Heart right ventricle (tissue), 16 donors: ENCODE results near the gene RTEL1. TPM values are rescaled to one million over a fixed set of nuclear protein-coding genes. Genes with fewer than 3 reads are reported as not detected.
"Not testable (repeated sequence)": the region's sequence is repeated elsewhere in the genome, so short reads cannot be mapped to it uniquely, and the experiment has no call there.

Experiments
- ATAC-seq, 8 donors: fragments of 200-7000 bp; cut with Tn5 transposase; one replicate each; pipeline ENCODE4 v1.9.1; 2020; ENCODE audit warnings: mild to moderate bottlenecking in 8 of 8, moderate library complexity in 8 of 8, moderate number of reproducible peaks in 1 of 8
- DNase-seq, 2 donors: peaks; one replicate each; pipeline ENCODE4 v3.0.0-alpha.2; 2020
- H3K27ac ChIP-seq, 10 donors: fragments of 200-600 bp; sonication (generic) in 2 of 10; one replicate each; pipeline versions ENCODE4 v1.5.0 to v1.8.0; 2020 to 2022; ENCODE audit warnings: mild to moderate bottlenecking in 3 of 10
- H3K27me3 ChIP-seq, 7 donors: fragments of 200-600 bp; one replicate each; pipeline ENCODE4 v1.8.0; 2021 to 2022; ENCODE audit warnings: mild to moderate bottlenecking in 2 of 7
- H3K36me3 ChIP-seq, 9 donors: fragments of 200-600 bp; sonication (generic) in 1 of 9; one replicate each; pipeline versions ENCODE4 v1.5.0 to v1.8.0; 2020 to 2022; ENCODE audit warnings: mild to moderate bottlenecking in 2 of 9
- H3K4me1 ChIP-seq, 9 donors: fragments of 200-600 bp; sonication (generic) in 1 of 9; one replicate each; pipeline versions ENCODE4 v1.5.0 to v1.8.0; 2020 to 2022; ENCODE audit warnings: mild to moderate bottlenecking in 4 of 9
- H3K4me3 ChIP-seq, 10 donors: fragments of 200-600 bp; sonication (generic) in 2 of 10; one replicate each; pipeline versions ENCODE4 v1.5.0 to v1.8.0; 2020 to 2022; ENCODE audit warnings: mild to moderate bottlenecking in 7 of 10, moderate library complexity in 2 of 10
- H3K9me3 ChIP-seq, 11 donors: fragments of 200-600 bp in 10 of 11; sonication (generic) in 2 of 11; one replicate each; pipeline versions ENCODE4 v1.5.0 to v1.8.0; 2013 to 2022; ENCODE audit warnings: mild to moderate bottlenecking in 2 of 11, control low read depth in 1 of 11, moderate library complexity in 1 of 11
- WGBS, 2 donors: extraction: QIAGEN DNeasy Blood & Tissue Kit; methylation state at CpG; one replicate each; pipeline ENCODE4 v1.1.7; 2013; ENCODE audit warnings: inconsistent platforms in 1 of 2; 5-methylcytosine and 5-hydroxymethylcytosine counted together
- intact Hi-C, 10 donors: fragments of 100-400 bp; cut with DNase I; formaldehyde crosslinking; loops; one replicate each; pipeline versions ENCODE4 v1.11.1 to v1.14.2; 2022
- polyA plus RNA-seq, 2 donors: library from polyadenylated mRNA; stranded (reverse); fragments of 200-250 nt; gene quantifications; one replicate each; pipeline ENCODE4 v1.2.3, GENCODE V29; 2013
- total RNA-seq, 10 donors: library from RNA; stranded (reverse); fragmentation: NEBNext Ultra II Directional in 3 of 10; extraction: Animal tissue kit (Norgen Biotek cat#: 25700) in 3 of 10; gene quantifications; one replicate each; pipeline versions ENCODE4 v1.2.1 to v1.2.4, GENCODE V29; 2021 to 2023
- TF ChIP-seq, protein P1 (sequence below), 9 donors: fragments of 200-600 bp; sonication (generic) in 2 of 9; IDR thresholded peaks; one replicate each; pipeline versions ENCODE4 v1.5.0 to v1.8.0; 2021 to 2022; ENCODE audit warnings: antibody characterized with exemption in 9 of 9, mild to moderate bottlenecking in 5 of 9, moderate library complexity in 1 of 9
- donor health status: Arrhythmogenic right ventricular cardiomyopathy.
- donor health status: ischemic (EF 13 %, LVEDD 7.1; RV severe dilation, severe dysfunction).
- donor health status: healthy with polysubstance abuse.
- donor health status: DM: no; HTN: yes; CAD: no.
- donor health status: DM: no; HTN: no; CAD: no.
- donor health status: ischemic (EF 25% LVEDD 6.9; RV normal size, moderate dysfunction).
- donor health status: ischemic (EF 25% LVEDD 5.7; RV mildly dilated, moderate dysfunction).
- donor health status: healthy.
- donor health status: DM: yes; HTN: yes; CAD: no.
- donor health status: Ischemic cardiomyopathy.
- donor health status: ischemic (EF 35%, LVEDD 5.7; RV mildly dilated, moderate dysfunction).
- donor health status: nonischemic (EF 11% LVEDD 7.7; RV severe dilation, severe dysfunction).
- donor health status: DM: yes; HTN: yes; CAD: no.
- donor health status: PGD.
- donor health status: ischemic (EF 29% LVEDD 5.4; RV normal size, mild dysfunction).
- donor health status: nonischemic (EF 23%, LVEDD 6.1; RV moderate dilation, normal function).

RTEL1 gene
- total and polyA plus RNA-seq, 12 donors: 5.3 to 18.8 (median 10.3) TPM

DNA sequence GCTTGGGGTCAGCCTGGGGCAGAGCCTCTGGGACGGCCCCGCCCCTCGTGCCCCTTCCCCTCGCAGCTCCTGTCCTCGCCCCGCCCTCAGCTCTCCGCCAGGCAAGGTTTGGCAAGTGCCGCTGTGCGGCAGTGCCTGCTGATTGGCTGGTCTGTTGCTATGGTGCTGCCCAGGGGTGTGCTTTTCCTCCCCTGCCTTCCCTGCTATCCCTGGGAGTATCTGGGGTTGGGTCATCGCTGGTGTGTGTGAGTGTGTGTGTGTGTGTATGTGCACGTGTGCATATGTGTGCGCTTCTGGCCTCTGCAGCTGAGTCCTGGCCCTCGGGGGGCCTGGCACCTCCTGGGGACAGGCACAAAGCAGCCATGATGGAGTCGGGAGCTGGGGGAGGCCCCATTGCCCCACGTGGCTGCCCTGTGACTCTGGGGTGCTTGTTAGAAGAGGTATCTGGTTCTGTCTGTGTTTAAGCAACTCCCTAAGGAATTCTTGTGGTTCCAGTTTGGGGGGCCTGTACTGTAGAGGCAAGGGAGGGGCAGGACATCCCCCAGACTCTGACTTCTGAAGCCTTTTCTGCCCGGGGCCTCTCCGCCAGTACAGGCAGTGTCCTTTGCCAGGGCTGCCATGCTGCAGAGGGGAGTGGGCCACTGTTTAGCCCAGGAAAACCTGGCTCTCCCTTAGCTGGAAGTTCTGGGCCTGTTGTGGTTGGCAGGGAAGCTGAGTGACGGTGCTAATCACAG is 6.9 kb downstream of the RTEL1 start:
- no peaks in the 10 kb centered on the region for H3K9me3 ChIP-seq
- TF ChIP-seq, protein P1, sequence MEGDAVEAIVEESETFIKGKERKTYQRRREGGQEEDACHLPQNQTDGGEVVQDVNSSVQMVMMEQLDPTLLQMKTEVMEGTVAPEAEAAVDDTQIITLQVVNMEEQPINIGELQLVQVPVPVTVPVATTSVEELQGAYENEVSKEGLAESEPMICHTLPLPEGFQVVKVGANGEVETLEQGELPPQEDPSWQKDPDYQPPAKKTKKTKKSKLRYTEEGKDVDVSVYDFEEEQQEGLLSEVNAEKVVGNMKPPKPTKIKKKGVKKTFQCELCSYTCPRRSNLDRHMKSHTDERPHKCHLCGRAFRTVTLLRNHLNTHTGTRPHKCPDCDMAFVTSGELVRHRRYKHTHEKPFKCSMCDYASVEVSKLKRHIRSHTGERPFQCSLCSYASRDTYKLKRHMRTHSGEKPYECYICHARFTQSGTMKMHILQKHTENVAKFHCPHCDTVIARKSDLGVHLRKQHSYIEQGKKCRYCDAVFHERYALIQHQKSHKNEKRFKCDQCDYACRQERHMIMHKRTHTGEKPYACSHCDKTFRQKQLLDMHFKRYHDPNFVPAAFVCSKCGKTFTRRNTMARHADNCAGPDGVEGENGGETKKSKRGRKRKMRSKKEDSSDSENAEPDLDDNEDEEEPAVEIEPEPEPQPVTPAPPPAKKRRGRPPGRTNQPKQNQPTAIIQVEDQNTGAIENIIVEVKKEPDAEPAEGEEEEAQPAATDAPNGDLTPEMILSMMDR (IDR thresholded peaks at IDR 0.05): no peak
- WGBS, 2 donors: 67 to 75% methylated on average over 18 of the region's 18 CpGs
- H3K27ac ChIP-seq: no peak overlapping the region
- H3K4me3 ChIP-seq: no peak overlapping the region
- peaks cover 0 to 89% (median 22%) of the 10 kb centered on the region in 9 donors for H3K36me3 ChIP-seq
- DNase-seq: no peak
- intact Hi-C loops: no loop called here
- no peaks in the 10 kb centered on the region for H3K27me3 ChIP-seq
- ATAC-seq: peak in 1 of 8 donors; percentile 23
- peaks cover 0 to 1% (median 0%) of the 10 kb centered on the region in 9 donors for H3K4me1 ChIP-seq

DNA sequence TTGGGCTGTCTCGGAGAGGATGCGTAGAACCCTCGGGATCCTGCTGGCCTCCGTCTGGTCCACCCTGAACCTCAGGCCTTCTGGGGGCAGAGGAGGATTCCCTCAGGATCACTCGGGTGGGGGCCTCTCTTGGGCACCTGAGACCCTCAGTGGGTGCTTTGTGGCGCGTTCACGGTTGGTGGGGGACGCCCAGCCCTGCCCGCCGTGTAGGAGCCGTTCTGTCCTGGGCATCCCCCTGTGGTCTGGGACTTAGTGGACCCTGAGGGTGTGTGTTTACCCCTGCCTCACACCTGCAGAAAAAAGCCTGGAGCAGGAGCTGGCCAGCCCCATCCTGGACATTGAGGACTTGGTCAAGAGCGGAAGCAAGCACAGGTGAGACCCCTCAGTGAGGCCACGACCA is 7.6 kb downstream of the RTEL1 start:
- Histone ChIP-seq H3K36me3 (peaks cover 0 to 87% (median 22%) of the 10 kb centered on the region in 9 donors), H3K27me3 (no peaks in the 10 kb centered on the region), H3K9me3 (no peaks in the 10 kb centered on the region), H3K27ac (no peak overlapping the region), H3K4me3 (no peak overlapping the region), H3K4me1 (no peaks in the 10 kb centered on the region)
- TF ChIP-seq, protein P1 (IDR thresholded peaks at IDR 0.05): no peak
- ATAC-seq (no peak), DNase-seq (no peak)
- intact Hi-C loops: no loop called here
- WGBS, 2 donors: 95 to 96% methylated on average over 14 of the region's 14 CpGs

DNA sequence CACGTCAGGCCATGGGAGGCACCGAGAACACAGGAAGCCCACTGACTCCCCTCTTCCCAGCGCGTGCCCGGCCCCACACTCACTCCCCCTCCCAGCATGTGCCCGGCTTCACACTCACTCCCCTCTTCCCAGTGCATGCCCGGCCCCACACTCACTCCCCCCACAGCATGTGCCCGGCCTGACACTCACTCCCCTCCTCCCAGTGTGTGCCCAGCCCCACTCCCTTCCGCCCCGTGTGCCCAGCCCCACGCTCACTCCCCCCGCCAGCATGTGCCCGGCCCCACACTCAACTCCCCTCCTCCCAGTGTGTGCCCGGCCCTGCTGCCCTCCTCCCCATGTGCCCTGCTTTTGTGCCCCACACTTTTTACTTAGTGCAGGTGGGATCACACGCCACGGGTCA is 9.7 kb downstream of the RTEL1 start:
- Histone ChIP-seq H3K4me3 (no peak overlapping the region), H3K27ac (no peak overlapping the region), H3K36me3 (peaks cover 0 to 83% (median 23%) of the 10 kb centered on the region in 9 donors), H3K27me3 (no peaks in the 10 kb centered on the region), H3K4me1 (no peaks in the 10 kb centered on the region), H3K9me3 (no peaks in the 10 kb centered on the region)
- intact Hi-C loops: no loop called here
- DNase-seq (no peak), ATAC-seq (no peak)
- 90 to 93% methylated on average over 16 of the region's 16 CpGs for WGBS, 2 donors
- TF ChIP-seq, protein P1 (IDR thresholded peaks at IDR 0.05): no peak

DNA sequence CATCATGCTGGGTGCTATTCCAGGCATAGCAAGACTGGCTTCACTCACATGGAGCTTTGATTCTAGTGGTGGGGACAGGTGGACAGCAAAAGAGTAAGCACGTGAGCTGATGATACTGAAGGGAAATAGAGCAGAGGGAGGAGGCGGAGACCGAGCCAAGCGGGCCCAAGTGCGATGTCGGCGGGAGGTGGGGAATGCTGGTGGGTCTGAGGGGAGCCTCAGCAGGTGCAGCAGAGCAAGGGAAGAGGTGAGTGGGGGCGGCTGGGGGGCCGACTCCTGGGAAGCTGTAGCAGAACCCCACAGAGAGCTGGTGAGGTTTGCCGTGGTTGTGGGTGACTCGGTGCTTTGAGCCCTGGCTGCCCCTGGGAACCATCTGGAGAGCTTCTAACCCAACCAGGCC is 10.2 kb downstream of the RTEL1 start:
- no peak overlapping the region for H3K27ac ChIP-seq
- no peak overlapping the region for H3K4me3 ChIP-seq
- intact Hi-C loops: no loop called here
- ATAC-seq (no peak), DNase-seq (no peak)
- H3K4me1 ChIP-seq: no peaks in the 10 kb centered on the region
- H3K36me3 ChIP-seq: peaks cover 0 to 81% (median 23%) of the 10 kb centered on the region in 9 donors
- WGBS, 2 donors: 90 to 94% methylated on average over 11 of the region's 11 CpGs
- H3K27me3 ChIP-seq: no peaks in the 10 kb centered on the region
- no peaks in the 10 kb centered on the region for H3K9me3 ChIP-seq
- TF ChIP-seq, protein P1 (IDR thresholded peaks at IDR 0.05): no peak

DNA sequence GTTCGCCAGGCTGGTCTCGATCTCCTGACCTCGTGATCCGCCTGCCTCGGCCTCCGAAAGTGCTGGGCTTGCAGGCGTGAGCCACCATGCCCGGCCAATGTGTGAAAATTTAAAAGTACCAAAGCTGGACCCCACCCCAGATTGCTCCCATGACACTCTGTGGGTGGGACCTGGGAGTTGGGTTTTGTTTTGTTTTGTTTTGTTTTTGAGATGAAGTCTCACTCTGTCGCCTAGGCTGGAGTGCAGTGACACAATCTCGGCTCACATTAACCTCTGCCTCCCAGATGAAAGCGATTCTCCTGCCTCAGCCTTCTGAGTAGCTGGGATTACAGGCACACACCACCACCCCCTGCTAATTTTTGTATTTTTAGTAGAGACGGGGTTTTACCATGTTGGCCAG is 13.6 kb downstream of the RTEL1 start:
- H3K27ac ChIP-seq, intact Hi-C loops, H3K4me3 ChIP-seq, H3K4me1 ChIP-seq, ATAC-seq, H3K27me3 ChIP-seq, H3K9me3 ChIP-seq, DNase-seq: not testable (repeated sequence)
- WGBS, 2 donors: 89 to 97% methylated on average over 12 of the region's 12 CpGs
- H3K36me3 ChIP-seq: peaks cover 0 to 83% (median 17%) of the 10 kb centered on the region in 9 donors
